Limb (tissue), 2 donors: ENCODE results near the gene HEG1.

Experiments
- DNase-seq, 2 donors: peaks; one replicate each; pipeline ENCODE4 v3.0.0-alpha.2; 2016; ENCODE audit errors: extremely low spot score in 2 of 2

Gene HEG1

GRCh38 chr3:125023833-125024555, 31.8 kb downstream of the HEG1 start:
- no peak for DNase-seq

- no peak for DNase-seq
Measured at GRCh38 chr3:125022206-125022605, 33.6 kb downstream of the HEG1 start.

- DNase-seq, result no peak
Measured at GRCh38 chr3:125019271-125019670, 36.5 kb downstream of the HEG1 start.

- no peak for DNase-seq
Measured at GRCh38 chr3:125017406-125017805, 38.4 kb downstream of the HEG1 start.

- DNase-seq, result no peak
Measured at GRCh38 chr3:125014570-125015179, 41.1 kb downstream of the HEG1 start.

GRCh38 chr3:125013095-125013494, 42.7 kb downstream of the HEG1 start:
- DNase-seq, result no peak

GRCh38 chr3:125011941-125012340, 43.9 kb downstream of the HEG1 start:
- DNase-seq, result no peak

- no peak for DNase-seq
Measured at GRCh38 chr3:125010393-125010792, 45.4 kb downstream of the HEG1 start.

- no peak for DNase-seq
Measured at GRCh38 chr3:125008766-125009165, 47.0 kb downstream of the HEG1 start.

- DNase-seq, result no peak
Measured at GRCh38 chr3:125006291-125006731, 49.5 kb downstream of the HEG1 start.

GRCh38 chr3:125005676-125006075, 50.1 kb downstream of the HEG1 start:
- no peak for DNase-seq

GRCh38 chr3:125005222-125005621, 50.6 kb downstream of the HEG1 start:
- no peak for DNase-seq

GRCh38 chr3:125003859-125004595, 51.8 kb downstream of the HEG1 start:
- DNase-seq, result no peak

- DNase-seq, result no peak
Measured at GRCh38 chr3:125003369-125003853, 52.4 kb downstream of the HEG1 start.

GRCh38 chr3:125002414-125003368, 53.1 kb downstream of the HEG1 start:
- no peak for DNase-seq

- DNase-seq, result no peak
Measured at GRCh38 chr3:125001557-125002413, 54.0 kb downstream of the HEG1 start.

- no peak for DNase-seq
Measured at GRCh38 chr3:125000661-125001060, 55.1 kb downstream of the HEG1 start.

GRCh38 chr3:124999897-125000435, 55.8 kb downstream of the HEG1 start:
- DNase-seq, result no peak

GRCh38 chr3:124999317-124999716, 56.5 kb downstream of the HEG1 start:
- no peak for DNase-seq

GRCh38 chr3:124998247-124998630, 57.6 kb downstream of the HEG1 start:
- DNase-seq, result no peak
